ENCODE data around the gene NDUFB8.

Gene NDUFB8

GRCh38 chr10:100482181-100482833 is 47.4 kb downstream of the NDUFB8 start:
- in situ Hi-C loops (cut with HindIII; ENCODE audit: low sequenced_read_pairs): no loop called here
- TF ChIP-seq CTCF (IDR thresholded peaks at IDR 0.05; ENCODE audit: low read depth, low read length): peak; percentile 90
- peak overlapping the region; percentile 37 for H3K4me3 ChIP-seq (ENCODE audit: low read depth, low read length)
- peak; percentile 69 for DNase-seq (ENCODE audit: low read depth, low spot score)

GRCh38 chr10:100481462-100482081 is 48.1 kb downstream of the NDUFB8 start:
- in situ Hi-C loops (cut with HindIII; ENCODE audit: low sequenced_read_pairs): no loop called here
- TF ChIP-seq CTCF (IDR thresholded peaks at IDR 0.05; ENCODE audit: low read depth, low read length): no peak
- DNase-seq (ENCODE audit: low read depth, low spot score): peak; percentile 84
- peak overlapping the region; percentile 37 for H3K4me3 ChIP-seq (ENCODE audit: low read depth, low read length)

GRCh38 chr10:100480002-100480401 is 49.7 kb downstream of the NDUFB8 start:
- in situ Hi-C loops (cut with HindIII; ENCODE audit: low sequenced_read_pairs): no loop called here
- no peak for DNase-seq (ENCODE audit: low read depth, low spot score)
- TF ChIP-seq CTCF (IDR thresholded peaks at IDR 0.05; ENCODE audit: low read depth, low read length): no peak
- no peak overlapping the region for H3K4me3 ChIP-seq (ENCODE audit: low read depth, low read length)

GRCh38 chr10:100479037-100479436 is 50.6 kb downstream of the NDUFB8 start:
- no peak for DNase-seq (ENCODE audit: low read depth, low spot score)
- in situ Hi-C loops (cut with HindIII; ENCODE audit: low sequenced_read_pairs): no loop called here
- TF ChIP-seq CTCF (IDR thresholded peaks at IDR 0.05; ENCODE audit: low read depth, low read length): no peak
- no peak overlapping the region for H3K4me3 ChIP-seq (ENCODE audit: low read depth, low read length)

- in situ Hi-C loops (cut with HindIII; ENCODE audit: low sequenced_read_pairs): no loop called here
- H3K4me3 ChIP-seq (ENCODE audit: low read depth, low read length): no peak overlapping the region
- no peak for DNase-seq (ENCODE audit: low read depth, low spot score)
- no peak for TF ChIP-seq CTCF (IDR thresholded peaks at IDR 0.05; ENCODE audit: low read depth, low read length)
Measured at GRCh38 chr10:100477970-100478369, 51.7 kb downstream of the NDUFB8 start.

Data from astrocyte of the spinal cord (primary cell).